Parathyroid adenoma (tissue), 2 donors: ENCODE data around the gene BAG5.

Experiments
- H2AFZ ChIP-seq: fragments of 300-600 bp; sonication (generic); one replicate; pipeline ENCODE4 v1.7.0; 2017; ENCODE audit warnings: antibody characterized with exemption, mild to moderate bottlenecking
- H3K27ac ChIP-seq: fragments of 300-600 bp; sonication (generic); one replicate; pipeline ENCODE4 v1.7.0; 2017
- H3K27me3 ChIP-seq: fragments of 300-600 bp; sonication (generic); one replicate; pipeline ENCODE4 v1.7.0; 2017; ENCODE audit warnings: low read length; ENCODE audit not compliant: control insufficient read depth, insufficient read depth
- H3K36me3 ChIP-seq: fragments of 300-600 bp; sonication (generic); one replicate; pipeline ENCODE4 v1.7.0; 2017; ENCODE audit warnings: low read length; ENCODE audit not compliant: control insufficient read depth, insufficient read depth
- H3K4me1 ChIP-seq: fragments of 300-600 bp; sonication (generic); one replicate; pipeline ENCODE4 v1.7.0; 2017; ENCODE audit warnings: control low read depth
- H3K4me2 ChIP-seq: fragments of 300-600 bp; sonication (generic); one replicate; pipeline ENCODE4 v1.7.0; 2017; ENCODE audit warnings: low read length
- H3K4me3 ChIP-seq: fragments of 300-600 bp; sonication (generic); one replicate; pipeline ENCODE4 v1.7.0; 2017; ENCODE audit warnings: low read depth, low read length
- H3K79me2 ChIP-seq: fragments of 300-600 bp; sonication (generic); one replicate; pipeline ENCODE4 v1.7.0; 2017; ENCODE audit warnings: control low read depth
- H3K9ac ChIP-seq: fragments of 300-600 bp; sonication (generic); one replicate; pipeline ENCODE4 v1.7.0; 2017; ENCODE audit warnings: mild to moderate bottlenecking
- H3K9me3 ChIP-seq: fragments of 300-600 bp; sonication (generic); one replicate; pipeline ENCODE4 v1.7.0; 2017; ENCODE audit warnings: low read length; ENCODE audit not compliant: control insufficient read depth
- CTCF ChIP-seq: fragments of 300-600 bp; sonication (generic); IDR thresholded peaks from one replicate; pipeline ENCODE4 v1.7.0; 2017; ENCODE audit warnings: antibody characterized with exemption, mild to moderate bottlenecking
- donor health status: primary hyperparathyroidism.

The BAG5 gene

GRCh38 chr14:103576371-103577024, 14.0 kb upstream of the BAG5 start:
- peaks cover 15% of the 10 kb centered on the region for H3K79me2 ChIP-seq
- H3K36me3 ChIP-seq = no peaks in the 10 kb centered on the region
- no peak overlapping the region for H3K4me3 ChIP-seq
- peak overlapping the region; percentile 79 for H3K27ac ChIP-seq
- no peaks in the 10 kb centered on the region for H3K27me3 ChIP-seq
- H3K9me3 ChIP-seq = no peaks in the 10 kb centered on the region
- H3K4me1 ChIP-seq = peaks cover 9% of the 10 kb centered on the region
- no peak for TF ChIP-seq CTCF
- H2AFZ ChIP-seq = no peak overlapping the region
- peak overlapping the region; percentile 1 for H3K4me2 ChIP-seq
- H3K9ac ChIP-seq = no peak overlapping the region

GRCh38 chr14:103574707-103575285, 12.3 kb upstream of the BAG5 start:
- no peak overlapping the region for H3K4me3 ChIP-seq
- H3K4me2 ChIP-seq = no peak overlapping the region
- H3K9ac ChIP-seq = no peak overlapping the region
- TF ChIP-seq CTCF = no peak
- no peak overlapping the region for H2AFZ ChIP-seq
- H3K79me2 ChIP-seq = peaks cover 25% of the 10 kb centered on the region
- no peaks in the 10 kb centered on the region for H3K36me3 ChIP-seq
- no peaks in the 10 kb centered on the region for H3K9me3 ChIP-seq
- H3K4me1 ChIP-seq = peaks cover 9% of the 10 kb centered on the region
- H3K27ac ChIP-seq = peak overlapping the region; percentile 21
- H3K27me3 ChIP-seq = no peaks in the 10 kb centered on the region

GRCh38 chr14:103574104-103574503, 11.6 kb upstream of the BAG5 start:
- no peak overlapping the region for H2AFZ ChIP-seq
- no peak overlapping the region for H3K9ac ChIP-seq
- no peak overlapping the region for H3K4me3 ChIP-seq
- no peaks in the 10 kb centered on the region for H3K9me3 ChIP-seq
- no peak overlapping the region for H3K4me2 ChIP-seq
- no peaks in the 10 kb centered on the region for H3K27me3 ChIP-seq
- H3K36me3 ChIP-seq = no peaks in the 10 kb centered on the region
- no peak overlapping the region for H3K27ac ChIP-seq
- H3K4me1 ChIP-seq = peaks cover 9% of the 10 kb centered on the region
- H3K79me2 ChIP-seq = peaks cover 29% of the 10 kb centered on the region
- no peak for TF ChIP-seq CTCF

GRCh38 chr14:103569408-103569807, 7.0 kb upstream of the BAG5 start:
- Histone ChIP-seq H3K4me2 (no peak overlapping the region), H3K9me3 (no peaks in the 10 kb centered on the region), H3K9ac (no peak overlapping the region), H3K27ac (no peak overlapping the region), H3K4me1 (no peaks in the 10 kb centered on the region), H3K4me3 (no peak overlapping the region), H2AFZ (no peak overlapping the region), H3K36me3 (no peaks in the 10 kb centered on the region), H3K27me3 (no peaks in the 10 kb centered on the region), H3K79me2 (peaks cover 64% of the 10 kb centered on the region)
- no peak for TF ChIP-seq CTCF

GRCh38 chr14:103568952-103569351, 6.5 kb upstream of the BAG5 start:
- Histone ChIP-seq H3K36me3 (no peaks in the 10 kb centered on the region), H3K4me2 (no peak overlapping the region), H3K4me1 (no peaks in the 10 kb centered on the region), H3K9me3 (no peaks in the 10 kb centered on the region), H2AFZ (no peak overlapping the region), H3K79me2 (peaks cover 68% of the 10 kb centered on the region), H3K4me3 (no peak overlapping the region), H3K27me3 (no peaks in the 10 kb centered on the region), H3K27ac (no peak overlapping the region), H3K9ac (no peak overlapping the region)
- no peak for TF ChIP-seq CTCF
